Lower leg skin (tissue), 3 donors: ENCODE data around the gene SCIN.

Experiments
- POLR2A ChIP-seq, 2 donors: fragments of 450-650 bp; IDR thresholded peaks; one replicate each; pipeline ENCODE4 v1.6.1; 2016 to 2017; ENCODE audit warnings: antibody characterized with exemption in 2 of 2, mild to moderate bottlenecking in 1 of 2, moderate library complexity in 1 of 2
- TF ChIP-seq, protein P1 (sequence below), 3 donors: fragments of 450-650 bp; IDR thresholded peaks; one replicate each; pipeline ENCODE4 v1.5.1; 2016; ENCODE audit warnings: antibody characterized with exemption in 3 of 3, mild to moderate bottlenecking in 3 of 3, moderate library complexity in 2 of 3

DNA sequence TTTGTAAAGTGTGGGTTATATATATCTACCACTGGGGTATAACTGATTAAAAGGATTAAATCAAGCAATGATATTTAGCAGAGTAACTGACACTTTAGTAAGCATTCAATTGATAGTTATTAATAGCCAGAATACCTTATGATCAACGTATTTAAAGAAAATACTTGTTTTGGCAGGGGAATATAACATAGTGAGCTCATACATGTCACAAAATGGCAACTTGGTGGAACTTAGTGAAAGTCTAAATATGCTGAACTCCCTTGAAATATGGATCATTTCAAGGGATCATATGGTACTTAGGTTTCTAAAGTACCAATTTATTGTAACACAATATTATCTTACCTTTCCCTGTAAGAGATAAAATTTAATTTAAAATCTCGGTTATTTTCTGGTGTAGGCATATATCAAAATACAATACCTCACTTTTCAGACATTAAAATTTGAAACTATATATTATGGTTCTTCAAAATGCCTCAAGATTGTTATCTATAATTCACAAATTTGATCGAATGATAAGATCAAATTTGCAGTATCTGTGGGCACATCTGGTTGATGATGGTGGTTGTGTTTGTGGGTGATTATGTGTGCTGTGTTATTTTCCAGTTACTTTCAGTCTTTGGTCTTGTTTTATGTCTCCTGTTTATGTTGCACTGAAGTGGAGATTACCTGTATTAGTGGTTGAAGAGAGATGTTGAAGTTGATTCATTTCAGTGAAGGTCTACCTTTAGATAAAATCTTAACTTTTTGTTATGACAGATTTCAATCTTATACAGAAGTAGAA, 122.1 kb downstream of the SCIN start:
- TF ChIP-seq, protein P1, sequence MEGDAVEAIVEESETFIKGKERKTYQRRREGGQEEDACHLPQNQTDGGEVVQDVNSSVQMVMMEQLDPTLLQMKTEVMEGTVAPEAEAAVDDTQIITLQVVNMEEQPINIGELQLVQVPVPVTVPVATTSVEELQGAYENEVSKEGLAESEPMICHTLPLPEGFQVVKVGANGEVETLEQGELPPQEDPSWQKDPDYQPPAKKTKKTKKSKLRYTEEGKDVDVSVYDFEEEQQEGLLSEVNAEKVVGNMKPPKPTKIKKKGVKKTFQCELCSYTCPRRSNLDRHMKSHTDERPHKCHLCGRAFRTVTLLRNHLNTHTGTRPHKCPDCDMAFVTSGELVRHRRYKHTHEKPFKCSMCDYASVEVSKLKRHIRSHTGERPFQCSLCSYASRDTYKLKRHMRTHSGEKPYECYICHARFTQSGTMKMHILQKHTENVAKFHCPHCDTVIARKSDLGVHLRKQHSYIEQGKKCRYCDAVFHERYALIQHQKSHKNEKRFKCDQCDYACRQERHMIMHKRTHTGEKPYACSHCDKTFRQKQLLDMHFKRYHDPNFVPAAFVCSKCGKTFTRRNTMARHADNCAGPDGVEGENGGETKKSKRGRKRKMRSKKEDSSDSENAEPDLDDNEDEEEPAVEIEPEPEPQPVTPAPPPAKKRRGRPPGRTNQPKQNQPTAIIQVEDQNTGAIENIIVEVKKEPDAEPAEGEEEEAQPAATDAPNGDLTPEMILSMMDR (IDR thresholded peaks at IDR 0.05) = no peak
- TF ChIP-seq POLR2A (IDR thresholded peaks at IDR 0.05) = no peak
